ENCODE data around the gene PPP1R26.
A peak's percentile ranks its signal among the peaks of the same experiment; 100 is the strongest.

Gene PPP1R26

DNA sequence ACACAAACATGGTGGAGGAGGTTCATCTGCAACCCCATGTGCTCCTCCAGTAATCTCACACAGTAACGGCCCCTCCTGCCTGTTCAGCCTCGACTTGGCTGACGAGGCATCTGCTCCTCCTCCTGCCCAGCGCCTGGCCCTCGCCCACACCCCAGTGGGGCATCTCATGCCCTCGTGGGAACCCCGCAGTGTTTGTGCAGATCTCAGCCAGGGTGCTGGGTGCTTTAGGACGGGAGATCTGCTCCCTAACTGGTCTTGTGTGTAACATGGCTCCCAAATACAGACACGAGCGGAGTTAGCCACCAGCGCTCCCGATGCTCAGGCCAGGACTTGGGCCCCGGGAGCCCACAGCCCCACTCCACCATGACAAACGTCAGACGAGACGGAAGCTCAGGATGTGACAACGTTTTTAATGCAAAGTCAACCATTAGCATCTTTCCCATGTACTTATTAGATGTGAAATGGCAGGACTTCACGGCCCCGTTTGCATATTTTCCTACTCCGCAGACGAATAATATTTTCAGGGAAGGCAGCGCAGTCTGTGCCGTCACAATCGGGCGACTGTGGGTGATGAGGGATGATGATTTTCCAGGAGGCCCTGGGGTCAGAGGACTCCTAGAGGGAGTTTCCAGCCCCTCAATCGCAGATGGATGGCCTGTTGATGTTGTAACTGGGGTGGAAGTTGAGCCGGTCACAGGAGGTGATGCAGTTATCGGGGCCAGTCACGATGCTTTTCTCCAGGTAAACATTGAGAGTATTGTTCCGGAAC lies 15.4 kb downstream of the PPP1R26 start:
- no peak overlapping the region for H2AK5ac ChIP-seq (ENCODE audit: low read length)
- H2BK12ac ChIP-seq (ENCODE audit: low read length), result no peak overlapping the region
- H3K4me1 ChIP-seq (ENCODE audit: control insufficient read depth in 1 of 2, insufficient read depth in 2 of 2, low read length in 2 of 2), result peaks cover 4 to 8% of the 10 kb centered on the region in 2 experiments
- no peak overlapping the region for H3K4me2 ChIP-seq (ENCODE audit: low read length)
- H2BK5ac ChIP-seq (ENCODE audit: low read depth, low read length, poor library complexity), result no peak overlapping the region
- no peak overlapping the region for H3K18ac ChIP-seq (ENCODE audit: low read length)
- H3K4ac ChIP-seq (ENCODE audit: low read depth, low read length), result no peak overlapping the region
- H3K14ac ChIP-seq (ENCODE audit: low read length), result no peak overlapping the region
- no peak overlapping the region for H4K8ac ChIP-seq (ENCODE audit: low read depth, low read length)
- H3K79me1 ChIP-seq (ENCODE audit: low read length), result peaks cover 2% of the 10 kb centered on the region
- no peak overlapping the region for H2AFZ ChIP-seq (ENCODE audit: insufficient read depth, low read length, poor library complexity)
- no peak for DNase-seq
- no peaks in the 10 kb centered on the region for H3K27me3 ChIP-seq (ENCODE audit: insufficient read depth, low read length)
- WGBS (ENCODE audit: extremely low coverage, insufficient coverage, insufficient read length), result no CpG with 5 or more reads among the region's 30 CpGs
- H4K12ac ChIP-seq (ENCODE audit: low read depth, low read length), result no peak overlapping the region
- H3K27ac ChIP-seq (ENCODE audit: low read depth, low read length), result no peak overlapping the region
- H3K9ac ChIP-seq (ENCODE audit: low read length), result no peak overlapping the region
- no peak overlapping the region for H2BK120ac ChIP-seq (ENCODE audit: insufficient read depth, low read length, poor library complexity)
- H3K36me3 ChIP-seq (ENCODE audit: control insufficient read depth in 1 of 2, insufficient read depth in 2 of 2, low read length in 2 of 2), result no peaks in the 10 kb centered on the region
- H3K79me2 ChIP-seq (ENCODE audit: control insufficient read depth, insufficient read depth, low read length, poor library complexity), result peaks cover 2% of the 10 kb centered on the region
- no peak overlapping the region for H3K4me3 ChIP-seq (ENCODE audit: low read depth, low read length)
- H3K23ac ChIP-seq (ENCODE audit: low read length), result no peak overlapping the region
- no peak overlapping the region for H4K91ac ChIP-seq (ENCODE audit: low read depth, low read length)
- H3K9me3 ChIP-seq (ENCODE audit: insufficient read depth, low read depth, low read length), result no peaks in the 10 kb centered on the region

DNA sequence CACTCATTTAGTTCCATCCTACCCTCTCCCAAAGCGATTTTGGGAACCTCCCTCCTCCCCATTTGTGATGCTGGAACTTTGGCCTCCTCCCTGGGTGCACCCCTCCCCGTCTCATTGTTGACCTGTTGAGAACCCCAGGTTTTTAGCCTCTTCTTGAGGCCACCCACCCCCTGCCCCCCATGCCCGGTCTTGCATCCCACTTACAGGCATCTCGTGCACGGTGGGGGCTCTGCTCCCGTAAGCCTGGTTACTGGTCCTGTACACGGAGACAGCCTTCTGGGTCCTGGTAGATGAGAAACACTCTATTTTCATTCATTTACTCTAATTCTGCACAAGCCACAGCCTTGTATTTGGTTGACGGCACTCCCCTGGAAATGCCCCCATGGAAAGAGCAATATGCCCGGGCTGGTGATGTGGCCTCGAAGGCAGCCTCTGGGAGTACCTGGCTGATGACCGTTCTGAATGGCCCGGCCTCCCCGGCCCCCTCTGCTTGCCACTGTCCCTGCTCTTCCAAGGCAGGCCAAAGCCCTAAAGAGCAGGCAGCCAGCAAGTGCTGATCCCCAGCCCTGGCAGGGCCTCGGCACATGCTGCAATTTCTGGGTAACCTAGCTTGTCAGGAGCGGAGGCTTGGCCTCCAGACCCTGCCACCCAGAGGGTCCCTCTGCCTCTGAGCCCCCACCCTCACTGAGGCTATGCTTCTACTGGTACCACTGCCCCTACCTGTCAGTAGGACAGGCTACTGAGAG lies 19.0 kb downstream of the PPP1R26 start:
- WGBS (ENCODE audit: extremely low coverage, insufficient coverage, insufficient read length), result no CpG with 5 or more reads among the region's 15 CpGs

DNA sequence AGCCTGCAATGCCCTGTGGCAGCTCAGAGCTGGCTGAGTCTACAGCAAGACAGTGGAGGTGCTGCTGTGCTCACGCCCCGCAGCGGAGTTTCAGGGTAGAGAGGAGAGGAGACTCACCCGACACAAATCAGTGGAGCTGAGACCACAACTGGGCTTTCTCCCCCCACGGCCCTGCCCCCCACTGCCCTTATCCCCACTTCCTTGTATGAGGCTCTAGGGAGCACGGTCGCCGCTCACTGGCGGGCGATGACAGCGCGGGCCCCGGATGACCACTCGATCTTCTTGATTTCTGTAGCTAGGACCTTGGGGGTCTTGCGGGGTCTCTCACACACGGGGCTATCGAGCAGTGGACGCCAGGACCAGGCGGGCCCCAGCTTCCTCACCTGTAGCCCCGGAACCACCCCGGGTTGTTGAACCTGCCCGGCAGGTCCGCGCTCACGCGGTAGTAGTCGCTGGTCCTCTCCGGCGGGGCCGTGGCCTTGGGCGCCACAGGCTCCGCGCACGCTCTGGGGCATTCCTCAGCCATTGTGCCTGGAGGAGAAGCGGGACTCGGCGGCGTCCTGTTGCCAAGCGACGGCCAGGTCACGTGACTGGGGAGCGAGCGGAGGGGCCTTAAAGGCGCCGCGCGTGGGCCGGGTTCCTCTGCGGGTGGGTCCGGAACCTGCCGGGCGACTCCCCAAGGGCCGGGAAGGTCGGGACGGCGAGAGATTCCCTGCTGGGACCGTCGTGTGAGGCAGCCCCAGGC lies 19.9 kb downstream of the PPP1R26 start:
- Histone ChIP-seq H3K79me2 (ENCODE audit: control insufficient read depth, insufficient read depth, low read length, poor library complexity) (peaks cover 12% of the 10 kb centered on the region), H3K4me1 (ENCODE audit: control insufficient read depth in 1 of 2, insufficient read depth in 2 of 2, low read length in 2 of 2) (peaks cover 4 to 11% of the 10 kb centered on the region in 2 experiments), H3K36me3 (ENCODE audit: control insufficient read depth in 1 of 2, insufficient read depth in 2 of 2, low read length in 2 of 2) (peaks cover 27 to 28% of the 10 kb centered on the region in 2 experiments), H2BK5ac (ENCODE audit: low read depth, low read length, poor library complexity) (no peak overlapping the region), H2BK12ac (ENCODE audit: low read length) (peak overlapping the region; percentile 10), H3K9ac (ENCODE audit: low read length) (peak overlapping the region; percentile 17), H2AFZ (ENCODE audit: insufficient read depth, low read length, poor library complexity) (peak overlapping the region; percentile 90), H3K4me3 (ENCODE audit: low read depth, low read length) (peak overlapping the region; percentile 95), H3K14ac (ENCODE audit: low read length) (peak overlapping the region; percentile 42), H3K9me3 (ENCODE audit: insufficient read depth, low read depth, low read length) (no peaks in the 10 kb centered on the region), H3K18ac (ENCODE audit: low read length) (peak overlapping the region; percentile 58), H2AK5ac (ENCODE audit: low read length) (peak overlapping the region; percentile 17), H4K91ac (ENCODE audit: low read depth, low read length) (peak overlapping the region; percentile 42), H4K8ac (ENCODE audit: low read depth, low read length) (peak overlapping the region; percentile 77), H3K23ac (ENCODE audit: low read length) (no peak overlapping the region), H3K4me2 (ENCODE audit: low read length) (peak overlapping the region; percentile 99), H4K12ac (ENCODE audit: low read depth, low read length) (no peak overlapping the region), H3K27ac (ENCODE audit: low read depth, low read length) (peak overlapping the region; percentile 27), H2BK120ac (ENCODE audit: insufficient read depth, low read length, poor library complexity) (peak overlapping the region; percentile 39), H3K27me3 (ENCODE audit: insufficient read depth, low read length) (no peaks in the 10 kb centered on the region), H3K79me1 (ENCODE audit: low read length) (peaks cover 10% of the 10 kb centered on the region), H3K4ac (ENCODE audit: low read depth, low read length) (peak overlapping the region; percentile 17)
- DNase-seq, result peak; percentile 95 to 99
- WGBS (ENCODE audit: extremely low coverage, insufficient coverage, insufficient read length), result no CpG with 5 or more reads among the region's 58 CpGs

More for the DNA sequence above, 19.0 kb downstream of the PPP1R26 start:
- H3K27ac ChIP-seq (ENCODE audit: low read depth, low read length), result no peak overlapping the region
- no peak for DNase-seq
- no peaks in the 10 kb centered on the region for H3K27me3 ChIP-seq (ENCODE audit: insufficient read depth, low read length)
- no peak overlapping the region for H2BK120ac ChIP-seq (ENCODE audit: insufficient read depth, low read length, poor library complexity)
- H2BK12ac ChIP-seq (ENCODE audit: low read length), result no peak overlapping the region
- H3K36me3 ChIP-seq (ENCODE audit: control insufficient read depth in 1 of 2, insufficient read depth in 2 of 2, low read length in 2 of 2), result peaks cover 18 to 19% of the 10 kb centered on the region in 2 experiments
- no peak overlapping the region for H2BK5ac ChIP-seq (ENCODE audit: low read depth, low read length, poor library complexity)
- no peak overlapping the region for H3K4me3 ChIP-seq (ENCODE audit: low read depth, low read length)
- no peak overlapping the region for H3K4ac ChIP-seq (ENCODE audit: low read depth, low read length)
- H3K79me1 ChIP-seq (ENCODE audit: low read length), result peaks cover 10% of the 10 kb centered on the region
- no peak overlapping the region for H3K18ac ChIP-seq (ENCODE audit: low read length)
- H3K4me1 ChIP-seq (ENCODE audit: control insufficient read depth in 1 of 2, insufficient read depth in 2 of 2, low read length in 2 of 2), result peaks cover 4 to 11% of the 10 kb centered on the region in 2 experiments
- H2AFZ ChIP-seq (ENCODE audit: insufficient read depth, low read length, poor library complexity), result no peak overlapping the region
- no peak overlapping the region for H3K14ac ChIP-seq (ENCODE audit: low read length)
- no peak overlapping the region for H3K9ac ChIP-seq (ENCODE audit: low read length)
- no peak overlapping the region for H4K91ac ChIP-seq (ENCODE audit: low read depth, low read length)
- H3K79me2 ChIP-seq (ENCODE audit: control insufficient read depth, insufficient read depth, low read length, poor library complexity), result peaks cover 12% of the 10 kb centered on the region
- no peak overlapping the region for H3K4me2 ChIP-seq (ENCODE audit: low read length)
- H4K8ac ChIP-seq (ENCODE audit: low read depth, low read length), result no peak overlapping the region
- no peak overlapping the region for H2AK5ac ChIP-seq (ENCODE audit: low read length)
- no peak overlapping the region for H3K23ac ChIP-seq (ENCODE audit: low read length)
- no peaks in the 10 kb centered on the region for H3K9me3 ChIP-seq (ENCODE audit: insufficient read depth, low read depth, low read length)
- no peak overlapping the region for H4K12ac ChIP-seq (ENCODE audit: low read depth, low read length)

GRCh38 chr9:135500071-135500524 lies 20.5 kb downstream of the PPP1R26 start:
- no peak overlapping the region for H3K23ac ChIP-seq (ENCODE audit: low read length)
- DNase-seq, result no peak
- peak overlapping the region; percentile 27 for H3K27ac ChIP-seq (ENCODE audit: low read depth, low read length)
- H3K27me3 ChIP-seq (ENCODE audit: insufficient read depth, low read length), result no peaks in the 10 kb centered on the region
- H2BK12ac ChIP-seq (ENCODE audit: low read length), result peak overlapping the region; percentile 15
- peak overlapping the region; percentile 42 for H3K14ac ChIP-seq (ENCODE audit: low read length)
- no peak overlapping the region for H3K9ac ChIP-seq (ENCODE audit: low read length)
- H4K91ac ChIP-seq (ENCODE audit: low read depth, low read length), result peak overlapping the region; percentile 42
- H4K12ac ChIP-seq (ENCODE audit: low read depth, low read length), result no peak overlapping the region
- H3K4ac ChIP-seq (ENCODE audit: low read depth, low read length), result peak overlapping the region; percentile 15
- H3K36me3 ChIP-seq (ENCODE audit: control insufficient read depth in 1 of 2, insufficient read depth in 2 of 2, low read length in 2 of 2), result peaks cover 32 to 33% of the 10 kb centered on the region in 2 experiments
- H3K79me2 ChIP-seq (ENCODE audit: control insufficient read depth, insufficient read depth, low read length, poor library complexity), result peaks cover 12% of the 10 kb centered on the region
- H2AK5ac ChIP-seq (ENCODE audit: low read length), result peak overlapping the region; percentile 17
- peaks cover 10% of the 10 kb centered on the region for H3K79me1 ChIP-seq (ENCODE audit: low read length)
- H4K8ac ChIP-seq (ENCODE audit: low read depth, low read length), result peak overlapping the region; percentile 77
- no CpG with 5 or more reads among the region's 29 CpGs for WGBS (ENCODE audit: extremely low coverage, insufficient coverage, insufficient read length)
- peak overlapping the region; percentile 99 for H3K4me2 ChIP-seq (ENCODE audit: low read length)
- peak overlapping the region; percentile 23 for H2BK5ac ChIP-seq (ENCODE audit: low read depth, low read length, poor library complexity)
- peak overlapping the region; percentile 39 for H2BK120ac ChIP-seq (ENCODE audit: insufficient read depth, low read length, poor library complexity)
- peak overlapping the region; percentile 58 for H3K18ac ChIP-seq (ENCODE audit: low read length)
- H2AFZ ChIP-seq (ENCODE audit: insufficient read depth, low read length, poor library complexity), result peak overlapping the region; percentile 90
- peak overlapping the region; percentile 95 for H3K4me3 ChIP-seq (ENCODE audit: low read depth, low read length)
- H3K9me3 ChIP-seq (ENCODE audit: insufficient read depth, low read depth, low read length), result no peaks in the 10 kb centered on the region
- H3K4me1 ChIP-seq (ENCODE audit: control insufficient read depth in 1 of 2, insufficient read depth in 2 of 2, low read length in 2 of 2), result peaks cover 4 to 11% of the 10 kb centered on the region in 2 experiments

Data from trophoblast cell (in vitro differentiated cells and primary cell).